T-helper 1 cell treated with Interleukin-12 subunit alpha and Interleukin-12 subunit beta and Interleukin-4 antibody, amounts not matched to agents 30 μg/mL and 1 μg/mL, for 36 hours (primary cell): ENCODE results near the gene CHN1.

Source experiments
- H3K27ac Mint-ChIP-seq: one replicate; pipeline ENCODE4 v1.8.0; 2021; ENCODE audit warnings: mild to moderate bottlenecking, mixed read lengths
- H3K27me3 Mint-ChIP-seq: one replicate; pipeline ENCODE4 v1.8.0; 2021; ENCODE audit warnings: low read depth, mixed read lengths
- H3K36me3 Mint-ChIP-seq: one replicate; pipeline ENCODE4 v1.8.0; 2021; ENCODE audit warnings: low read depth, mixed read lengths
- H3K4me1 Mint-ChIP-seq: one replicate; pipeline ENCODE4 v1.8.0; 2021; ENCODE audit warnings: low read depth, mixed read lengths
- H3K4me3 Mint-ChIP-seq: one replicate; pipeline ENCODE4 v1.8.0; 2021; ENCODE audit warnings: mild to moderate bottlenecking, moderate library complexity, mixed read lengths
- H3K9me3 Mint-ChIP-seq: one replicate; pipeline ENCODE4 v1.8.0; 2021; ENCODE audit warnings: mixed read lengths

The CHN1 gene

DNA sequence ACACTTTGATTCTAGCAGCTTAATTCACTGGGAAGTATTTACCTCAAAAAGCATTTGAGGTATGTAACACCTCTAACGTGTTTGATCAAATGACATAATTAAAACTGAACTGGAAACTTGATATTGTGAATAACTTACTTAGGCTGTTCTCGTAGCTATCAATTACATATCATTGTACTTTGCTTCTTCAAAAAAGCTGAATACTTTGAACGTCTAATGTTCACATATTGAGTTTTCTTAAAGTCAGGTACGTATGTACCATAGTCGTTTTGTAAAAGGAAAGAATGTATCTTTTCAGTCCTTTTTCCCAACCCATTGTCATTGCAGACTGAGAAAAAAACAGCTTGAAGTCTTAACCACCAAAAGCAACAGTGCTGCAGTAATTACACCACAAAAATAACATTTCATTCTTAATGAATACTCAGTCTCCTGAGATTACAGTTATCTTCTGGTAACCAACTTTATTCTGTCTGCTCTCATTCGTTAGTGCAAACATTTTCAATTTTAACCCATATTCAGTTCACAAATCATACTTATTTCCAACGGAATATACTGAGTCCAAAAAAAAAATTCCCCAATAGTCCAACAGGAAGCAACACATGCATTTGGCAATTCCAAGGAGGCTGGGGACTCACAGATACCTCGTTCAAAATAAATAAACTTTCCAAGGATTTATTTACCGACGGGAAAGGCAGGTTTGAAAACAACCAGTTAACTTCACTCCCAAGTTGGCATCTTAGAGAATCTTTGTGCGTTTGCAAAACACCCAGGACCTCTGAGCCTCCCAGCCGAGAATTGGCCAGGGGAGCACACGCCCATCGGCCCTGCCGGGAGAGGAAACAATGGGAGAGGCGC lies 1.1 kb downstream of the CHN1 start:
- Mint-ChIP-seq H3K9me3 (no peaks in the 10 kb centered on the region), H3K27ac (peak overlapping the region; percentile 49), H3K4me3 (peak overlapping the region; percentile 84), H3K4me1 (peaks cover 5% of the 10 kb centered on the region), H3K27me3 (peaks cover 66% of the 10 kb centered on the region), H3K36me3 (no peaks in the 10 kb centered on the region)

DNA sequence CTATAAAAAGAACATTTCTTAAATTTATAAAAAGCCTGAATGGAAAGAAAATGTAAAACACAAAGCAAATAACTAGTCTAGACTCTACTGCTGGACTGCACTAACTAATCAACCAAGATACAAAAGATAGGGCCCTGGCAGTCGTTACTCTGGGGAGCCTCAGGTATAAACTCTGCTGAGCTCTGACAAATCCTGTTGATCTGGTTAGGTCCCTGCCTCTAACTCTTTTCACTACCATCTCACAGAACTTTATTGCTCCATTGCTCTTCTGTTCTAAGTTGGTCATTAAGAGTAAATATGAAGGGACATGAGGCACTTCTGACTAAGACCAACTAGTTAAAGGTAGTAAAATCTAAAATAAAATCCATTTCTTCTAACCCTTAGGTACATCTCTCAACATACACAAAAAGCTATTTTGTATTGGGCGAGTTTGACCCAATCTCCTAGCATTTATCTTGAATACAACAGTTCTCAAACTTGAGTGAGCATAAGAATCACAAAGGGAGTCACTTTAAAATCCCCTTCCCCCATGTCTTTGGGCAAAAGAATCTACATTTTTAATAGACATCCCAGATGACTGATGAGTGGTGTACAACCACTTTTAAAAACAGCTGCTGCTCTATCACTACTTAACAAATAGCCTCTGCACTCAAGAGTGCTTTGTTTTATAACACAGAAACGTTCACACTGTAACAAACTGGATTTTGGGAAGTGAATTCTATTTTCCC lies 2.5 kb downstream of the CHN1 start:
- Mint-ChIP-seq H3K9me3 (no peaks in the 10 kb centered on the region), H3K27me3 (peaks cover 61% of the 10 kb centered on the region), H3K36me3 (no peaks in the 10 kb centered on the region), H3K27ac (no peak overlapping the region), H3K4me1 (peaks cover 5% of the 10 kb centered on the region), H3K4me3 (no peak overlapping the region)

GRCh38 chr2:175001566-175001965 lies 3.6 kb downstream of the CHN1 start:
- Mint-ChIP-seq H3K9me3 (no peaks in the 10 kb centered on the region), H3K4me3 (no peak overlapping the region), H3K27ac (no peak overlapping the region), H3K4me1 (peaks cover 10% of the 10 kb centered on the region), H3K27me3 (peaks cover 49% of the 10 kb centered on the region), H3K36me3 (no peaks in the 10 kb centered on the region)

GRCh38 chr2:174997110-174997509 lies 8.1 kb downstream of the CHN1 start:
- Mint-ChIP-seq H3K36me3 (no peaks in the 10 kb centered on the region), H3K4me3 (no peak overlapping the region), H3K27me3 (peaks cover 22% of the 10 kb centered on the region), H3K9me3 (no peaks in the 10 kb centered on the region), H3K27ac (no peak overlapping the region), H3K4me1 (peaks cover 5% of the 10 kb centered on the region)

DNA sequence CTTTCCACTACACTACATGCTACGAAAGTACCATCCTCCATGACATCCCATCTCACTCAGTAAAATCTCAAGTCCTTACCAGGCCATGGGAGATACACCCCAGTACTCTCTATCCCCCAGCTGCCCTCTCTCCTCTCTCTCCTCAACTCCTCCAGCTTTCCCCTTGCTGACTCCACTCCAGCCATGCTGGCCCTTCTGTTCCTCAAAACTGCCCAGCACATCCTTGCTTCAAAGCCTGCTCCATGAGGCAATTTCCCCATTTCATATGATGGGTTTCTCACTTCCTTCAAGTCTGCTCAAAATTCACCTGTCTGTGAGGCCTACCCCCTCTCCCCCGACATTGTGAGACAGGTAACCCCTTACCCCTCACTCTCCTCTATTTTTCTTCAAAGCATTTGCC lies 8.6 kb downstream of the CHN1 start:
- Mint-ChIP-seq H3K36me3 (no peaks in the 10 kb centered on the region), H3K4me1 (peaks cover 5% of the 10 kb centered on the region), H3K9me3 (no peaks in the 10 kb centered on the region), H3K27me3 (peaks cover 19% of the 10 kb centered on the region), H3K27ac (no peak overlapping the region), H3K4me3 (no peak overlapping the region)

GRCh38 chr2:174994381-174994780 lies 10.8 kb downstream of the CHN1 start:
- peaks cover 7% of the 10 kb centered on the region for H3K4me1 Mint-ChIP-seq
- H3K4me3 Mint-ChIP-seq, result no peak overlapping the region
- no peaks in the 10 kb centered on the region for H3K36me3 Mint-ChIP-seq
- peaks cover 15% of the 10 kb centered on the region for H3K27me3 Mint-ChIP-seq
- H3K27ac Mint-ChIP-seq, result no peak overlapping the region
- no peaks in the 10 kb centered on the region for H3K9me3 Mint-ChIP-seq

DNA sequence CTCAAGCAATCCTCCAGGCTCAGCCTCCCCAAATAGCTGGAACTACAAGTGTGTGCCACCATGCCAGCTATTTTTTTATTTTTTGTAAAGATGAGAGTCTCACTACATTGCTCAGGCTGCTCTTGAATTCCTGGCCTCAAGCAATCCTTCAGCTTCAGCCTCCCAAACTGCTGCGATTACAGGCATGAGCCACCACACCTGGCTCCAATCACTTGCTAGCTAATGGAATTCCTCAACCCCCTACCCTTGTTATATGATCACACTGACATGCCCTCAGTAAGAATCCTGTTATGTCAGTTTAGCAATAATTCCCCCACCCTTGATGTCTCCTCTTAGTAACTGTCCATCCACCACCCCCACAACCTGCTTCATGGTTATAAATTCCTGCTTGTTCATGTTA lies 12.3 kb downstream of the CHN1 start:
- H3K27me3 Mint-ChIP-seq, result peaks cover 15% of the 10 kb centered on the region
- H3K4me1 Mint-ChIP-seq, result peaks cover 7% of the 10 kb centered on the region
- no peaks in the 10 kb centered on the region for H3K36me3 Mint-ChIP-seq
- no peaks in the 10 kb centered on the region for H3K9me3 Mint-ChIP-seq
- H3K4me3 Mint-ChIP-seq, result no peak overlapping the region
- no peak overlapping the region for H3K27ac Mint-ChIP-seq

DNA sequence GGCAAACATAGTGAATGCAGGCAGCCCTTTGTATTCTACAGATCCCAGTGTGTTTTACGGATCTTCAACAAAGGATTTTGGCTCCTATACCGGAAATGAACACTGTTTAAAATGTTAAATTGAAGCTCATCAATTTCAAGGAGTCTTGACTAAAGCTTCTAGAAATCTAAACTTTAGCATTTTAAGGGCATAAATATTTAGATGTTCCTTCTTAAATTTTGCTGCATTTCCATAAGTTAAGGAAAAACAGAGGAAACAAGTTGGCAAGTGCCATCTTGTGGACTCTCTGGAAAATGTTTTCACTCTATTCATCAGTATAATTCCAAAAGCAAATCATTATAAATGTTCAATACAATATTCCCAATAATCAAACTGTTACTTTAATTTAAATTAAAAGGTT lies 19.6 kb downstream of the CHN1 start:
- Mint-ChIP-seq H3K27me3 (peaks cover 16% of the 10 kb centered on the region), H3K4me3 (no peak overlapping the region), H3K36me3 (no peaks in the 10 kb centered on the region), H3K4me1 (peaks cover 2% of the 10 kb centered on the region), H3K27ac (no peak overlapping the region), H3K9me3 (no peaks in the 10 kb centered on the region)

- Mint-ChIP-seq H3K27ac (no peak overlapping the region), H3K4me3 (no peak overlapping the region), H3K9me3 (no peaks in the 10 kb centered on the region), H3K27me3 (peaks cover 12% of the 10 kb centered on the region), H3K4me1 (no peaks in the 10 kb centered on the region), H3K36me3 (no peaks in the 10 kb centered on the region)
Observed at GRCh38 chr2:174984561-174984960, 20.6 kb downstream of the CHN1 start.

- no peak overlapping the region for H3K27ac Mint-ChIP-seq
- H3K36me3 Mint-ChIP-seq, result no peaks in the 10 kb centered on the region
- no peaks in the 10 kb centered on the region for H3K9me3 Mint-ChIP-seq
- no peak overlapping the region for H3K4me3 Mint-ChIP-seq
- H3K4me1 Mint-ChIP-seq, result no peaks in the 10 kb centered on the region
- peaks cover 19% of the 10 kb centered on the region for H3K27me3 Mint-ChIP-seq
Observed at GRCh38 chr2:174981331-174981730, 23.9 kb downstream of the CHN1 start.

DNA sequence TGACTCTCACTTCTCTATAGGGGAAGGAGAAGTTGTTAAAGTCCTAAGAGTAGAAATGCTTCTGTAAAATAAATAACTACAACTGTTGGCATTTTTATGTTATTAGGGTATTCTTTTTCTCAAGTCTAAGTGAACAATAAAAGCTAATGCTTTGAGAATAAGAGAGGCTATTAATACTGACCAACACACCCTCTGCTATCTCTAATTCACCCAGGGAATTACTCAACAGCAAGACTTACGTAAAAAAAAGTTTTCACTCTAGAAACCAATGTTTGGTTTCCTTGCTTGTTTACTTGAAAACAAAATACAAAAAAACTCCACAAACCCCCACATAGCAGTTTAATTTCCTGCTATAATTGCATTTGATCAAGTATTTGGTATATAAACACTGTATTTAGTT lies 25.2 kb downstream of the CHN1 start:
- no peaks in the 10 kb centered on the region for H3K9me3 Mint-ChIP-seq
- H3K4me3 Mint-ChIP-seq, result no peak overlapping the region
- peaks cover 18% of the 10 kb centered on the region for H3K27me3 Mint-ChIP-seq
- no peak overlapping the region for H3K27ac Mint-ChIP-seq
- no peaks in the 10 kb centered on the region for H3K4me1 Mint-ChIP-seq
- H3K36me3 Mint-ChIP-seq, result no peaks in the 10 kb centered on the region

GRCh38 chr2:174977364-174977763 lies 27.8 kb downstream of the CHN1 start:
- Mint-ChIP-seq H3K36me3 (no peaks in the 10 kb centered on the region), H3K27me3 (peaks cover 14% of the 10 kb centered on the region), H3K4me1 (no peaks in the 10 kb centered on the region), H3K9me3 (no peaks in the 10 kb centered on the region), H3K4me3 (no peak overlapping the region), H3K27ac (no peak overlapping the region)

- Mint-ChIP-seq H3K27me3 (peaks cover 17% of the 10 kb centered on the region), H3K36me3 (no peaks in the 10 kb centered on the region), H3K9me3 (no peaks in the 10 kb centered on the region), H3K4me1 (no peaks in the 10 kb centered on the region), H3K4me3 (no peak overlapping the region), H3K27ac (no peak overlapping the region)
Observed at GRCh38 chr2:174974131-174974530, 31.1 kb downstream of the CHN1 start.

DNA sequence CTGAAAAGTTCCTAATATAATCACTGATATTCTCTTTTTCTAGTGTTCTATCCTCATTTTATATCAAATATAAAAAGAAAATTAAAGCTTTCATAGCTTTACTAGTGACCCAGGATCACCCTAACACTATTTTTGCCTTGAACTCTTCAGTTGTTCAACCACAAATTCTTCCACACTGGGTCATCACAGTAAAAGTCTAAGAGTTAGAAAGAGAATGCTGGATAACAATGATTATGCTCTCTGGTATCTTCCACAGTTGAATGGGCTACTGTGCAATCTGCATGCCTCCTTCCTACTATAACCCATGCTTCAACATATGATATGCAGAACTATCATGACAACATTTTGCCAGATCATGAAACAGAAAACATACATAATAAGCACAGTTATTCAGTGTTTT lies 32.3 kb downstream of the CHN1 start:
- H3K27ac Mint-ChIP-seq, result no peak overlapping the region
- peaks cover 13% of the 10 kb centered on the region for H3K27me3 Mint-ChIP-seq
- H3K9me3 Mint-ChIP-seq, result no peaks in the 10 kb centered on the region
- no peaks in the 10 kb centered on the region for H3K4me1 Mint-ChIP-seq
- H3K36me3 Mint-ChIP-seq, result no peaks in the 10 kb centered on the region
- H3K4me3 Mint-ChIP-seq, result no peak overlapping the region
